HCT116 (cell line): ENCODE results near the gene TVP23A. TPM values are rescaled to one million over a fixed set of nuclear protein-coding genes. Genes with fewer than 3 reads are reported as not detected.
"Not testable (repeated sequence)": the region's sequence is repeated elsewhere in the genome, so short reads cannot be mapped to it uniquely, and the experiment has no call there.

ENCODE experiments used
- ATAC-seq: fragments of 200-7000 bp; cut with Tn5 transposase; 2 replicates; pipeline ENCODE4 v1.9.1; 2020; ENCODE audit warnings: mild to moderate bottlenecking, moderate library complexity
- BruUV-seq: library from RNA; stranded (reverse); fragments of 400-500 nt; replicated peaks from 2 replicates; lab custom pipeline; 2021; lab: Mats Ljungman, UMichigan
- CTCF ChIA-PET: fragments of 300-600 bp; sonication (Branson Sonifier 250); formaldehyde crosslinking; loops from one replicate; lab custom pipeline; 2021; ENCODE audit warnings: antibody characterized with exemption; lab: Charles Lee
- POLR2A ChIA-PET: fragments of 300-600, 350-600 bp; sonication (Branson Sonifier 250); formaldehyde crosslinking; loops from one replicate; lab custom pipeline; 2021; ENCODE audit warnings: antibody characterized with exemption; lab: Charles Lee
- RAD21 ChIA-PET, 2 experiments: fragments of 300-600 bp; sonication (Branson Sonifier 250); formaldehyde crosslinking; loops; one replicate each; lab custom pipeline; 2023; ENCODE audit warnings: low total read pairs in 2 of 2; ENCODE audit not compliant: uncharacterized antibody in 2 of 2, unreplicated experiment in 2 of 2, low non-redundant PET in 1 of 2; lab: Charles Lee
- DNase-seq: peaks from one replicate; pipeline ENCODE4 v3.0.0-alpha.2; 2010; ENCODE audit warnings: low read depth, low spot score
- H2AFZ ChIP-seq: fragments of 200-600 bp; shearing (Covaris generic), sonication (generic); 2 replicates; pipeline ENCODE4 v1.6.1; 2017; ENCODE audit warnings: low read depth, mixed run types, mixed read lengths, antibody characterized with exemption, low read length; ENCODE audit not compliant: poor library complexity, severe bottlenecking
- H3K27ac ChIP-seq: 2 replicates; pipeline ENCODE4 v1.5.1; 2012; ENCODE audit warnings: low read depth, low read length
- H3K27me3 ChIP-seq: fragments of 200-600 bp; sonication (generic); 2 replicates; pipeline ENCODE4 v1.6.1; 2016; ENCODE audit warnings: mixed run types, low read length, mixed read lengths; ENCODE audit not compliant: insufficient read depth
- H3K36me3 ChIP-seq, 2 experiments: fragments of 200-500 bp in 1 of 2; fragments of 200-600 bp in 1 of 2; sonication (Bioruptor generic) in 1 of 2; sonication (generic) in 1 of 2; 2 replicates each; pipeline versions ENCODE4 v1.5.1 to v1.6.1; 2014 to 2016; ENCODE audit warnings: low read length in 2 of 2, inconsistent platforms in 1 of 2, mixed read lengths in 1 of 2, mixed run types in 1 of 2; ENCODE audit not compliant: insufficient read depth in 2 of 2, control insufficient read depth in 1 of 2
- H3K4me1 ChIP-seq, 2 experiments: fragments of 200-600 bp in 1 of 2; sonication (generic) in 1 of 2; 2 replicates each; pipeline versions ENCODE4 v1.5.1 to v1.6.1; 2012 to 2017; ENCODE audit warnings: low read length in 2 of 2, inconsistent platforms in 1 of 2, mild to moderate bottlenecking in 1 of 2, mixed read lengths in 1 of 2, mixed run types in 1 of 2, moderate library complexity in 1 of 2; ENCODE audit not compliant: insufficient read depth in 2 of 2, control insufficient read depth in 1 of 2
- H3K4me2 ChIP-seq: fragments of 200-600 bp; sonication (generic); 2 replicates; pipeline ENCODE4 v1.6.1; 2017; ENCODE audit warnings: mixed run types, low read length, mixed read lengths
- H3K4me3 ChIP-seq, 2 experiments: fragments of 200-600 bp in 1 of 2; sonication (generic) in 1 of 2; replicated peaks in 1 of 2; 2 replicates each; pipeline ENCODE4 v1.5.1; 2011 to 2016; ENCODE audit warnings: low read length in 2 of 2, control low read depth in 1 of 2, low read depth in 1 of 2, mild to moderate bottlenecking in 1 of 2, mixed read lengths in 1 of 2, mixed run types in 1 of 2
- H3K79me2 ChIP-seq: fragments of 200-600 bp; sonication (generic); 2 replicates; pipeline ENCODE4 v1.6.1; 2017; ENCODE audit warnings: mild to moderate bottlenecking, mixed run types, low read length, moderate library complexity, mixed read lengths; ENCODE audit not compliant: insufficient read depth
- H3K9ac ChIP-seq: fragments of 200-600 bp; sonication (generic); 2 replicates; pipeline ENCODE4 v1.6.1; 2016; ENCODE audit warnings: low read length, mixed read lengths
- H3K9me2 ChIP-seq: fragments of 200-600 bp; sonication (generic), shearing (Covaris generic); 2 replicates; pipeline ENCODE4 v1.6.1; 2017; ENCODE audit warnings: mixed run types, mild to moderate bottlenecking, moderate library complexity; ENCODE audit not compliant: insufficient read depth
- H3K9me3 ChIP-seq, 2 experiments: fragments of 200-500 bp in 1 of 2; fragments of 200-600 bp in 1 of 2; sonication (Bioruptor generic) in 1 of 2; sonication (generic) in 1 of 2; 2 replicates each; pipeline ENCODE4 v1.6.1; 2014 to 2017; ENCODE audit warnings: low read length in 2 of 2, mixed read lengths in 2 of 2, inconsistent platforms in 1 of 2, low read depth in 1 of 2, mild to moderate bottlenecking in 1 of 2, mixed run types in 1 of 2, moderate library complexity in 1 of 2; ENCODE audit not compliant: control insufficient read depth in 1 of 2, insufficient read depth in 1 of 2
- H4K20me1 ChIP-seq: fragments of 200-600 bp; sonication (generic), shearing (Covaris generic); 2 replicates; pipeline ENCODE4 v1.6.1; 2017; ENCODE audit warnings: mixed run types, mild to moderate bottlenecking, moderate library complexity; ENCODE audit not compliant: insufficient read depth
- CEBPB ChIP-seq: IDR thresholded peaks from 2 replicates; pipeline ENCODE4 v1.6.1; 2012; ENCODE audit warnings: low read depth
- EGR1 ChIP-seq: IDR thresholded peaks from 2 replicates; pipeline ENCODE4 v1.6.1; 2012; ENCODE audit warnings: low read depth
- EZH2 ChIP-seq: fragments of 200-600 bp; sonication (generic); IDR thresholded peaks from 2 replicates; pipeline ENCODE4 v1.6.1; 2017; ENCODE audit warnings: antibody characterized with exemption, mixed run types
- EZH2phosphoT487 ChIP-seq: fragments of 200-600 bp; IDR thresholded peaks from 2 replicates; pipeline ENCODE4 v1.6.1; 2018; ENCODE audit warnings: antibody characterized with exemption, borderline replicate concordance
- JUND ChIP-seq: IDR thresholded peaks from 2 replicates; pipeline ENCODE4 v1.6.1; 2012
- SIN3A ChIP-seq: IDR thresholded peaks from 2 replicates; pipeline ENCODE4 v1.6.1; 2012; ENCODE audit warnings: low read depth
- ZNF274 ChIP-seq: fragments of 200-500 bp; sonication (Bioruptor generic); IDR thresholded peaks from 2 replicates; pipeline ENCODE4 v1.6.1; 2014; ENCODE audit warnings: mild to moderate bottlenecking, low read depth, low read length, inconsistent platforms
- intact Hi-C: fragments of 100-400 bp; cut with micrococcal nuclease; formaldehyde crosslinking; loops from 2 replicates; pipeline ENCODE4 v1.10.0; 2022
- total RNA-seq: library from RNA; stranded (reverse); gene quantifications from one replicate; pipeline ENCODE4 v1.2.1, GENCODE V29; 2021; ENCODE audit not compliant: unreplicated experiment
- TF ChIP-seq, protein P1 (sequence below): IDR thresholded peaks from 2 replicates; pipeline ENCODE4 v1.6.1; 2012
- TF ChIP-seq, protein P2 (sequence below): IDR thresholded peaks from 2 replicates; pipeline ENCODE4 v1.6.1; 2011; ENCODE audit warnings: mild to moderate bottlenecking, low read length, moderate library complexity; ENCODE audit not compliant: insufficient replicate concordance; ENCODE audit errors: extremely low read depth
- TF ChIP-seq, protein P3 (sequence below), 3 experiments: fragments of 200-600 bp in 1 of 3; sonication (generic) in 1 of 3; IDR thresholded peaks in 2 of 3; conservative IDR thresholded peaks in 1 of 3; 2 replicates each; pipeline ENCODE4 v1.5.1; 2012 to 2017; ENCODE audit warnings: low read depth in 2 of 3, low read length in 2 of 3, antibody characterized with exemption in 1 of 3, borderline replicate concordance in 1 of 3, control low read depth in 1 of 3, mild to moderate bottlenecking in 1 of 3, mixed read lengths in 1 of 3, mixed run types in 1 of 3, moderate library complexity in 1 of 3; ENCODE audit not compliant: insufficient read depth in 1 of 3

TVP23A gene
- total RNA-seq, 1 experiment from 2014 or later, result not detected

DNA sequence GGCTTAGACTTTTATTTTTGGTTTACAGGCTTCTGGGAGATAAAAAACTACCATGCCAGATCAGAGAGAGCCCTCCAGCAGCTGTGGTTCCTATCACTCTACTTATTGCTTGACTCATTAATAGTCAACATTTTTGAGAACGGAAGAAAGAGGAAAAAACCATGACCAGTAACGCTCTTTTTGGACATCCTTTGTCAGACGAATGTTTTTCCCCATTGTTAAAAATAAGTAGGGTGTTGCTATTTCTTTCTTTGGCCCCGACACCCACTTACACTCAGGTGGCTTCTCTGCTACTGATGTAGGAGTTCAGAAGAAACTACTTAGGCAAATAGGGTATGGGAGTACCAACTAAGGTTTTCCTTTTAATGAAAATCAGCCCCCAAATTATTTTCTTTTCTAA is 27.5 kb downstream of the TVP23A start:
- Histone ChIP-seq H4K20me1 (no peaks in the 10 kb centered on the region), H3K36me3 (no peaks in the 10 kb centered on the region), H3K27ac (no peak overlapping the region), H3K27me3 (no peaks in the 10 kb centered on the region), H3K4me3 (no peak overlapping the region), H3K9ac (no peak overlapping the region), H2AFZ (no peak overlapping the region), H3K9me3 (no peaks in the 10 kb centered on the region), H3K9me2 (no peaks in the 10 kb centered on the region), H3K79me2 (no peaks in the 10 kb centered on the region), H3K4me2 (no peak overlapping the region), H3K4me1 (no peaks in the 10 kb centered on the region)
- POLR2A ChIA-PET, result no interaction called here
- RAD21 ChIA-PET, result no interaction called here
- no TSS peak for BruUV-seq
- DNase-seq (no peak), ATAC-seq (no peak)
- intact Hi-C loops, result no loop called here
- CTCF ChIA-PET, result no interaction called here
- TF ChIP-seq ZNF274, result no peak
- no peak for TF ChIP-seq CEBPB
- TF ChIP-seq SIN3A, result no peak
- TF ChIP-seq EZH2, result no peak
- TF ChIP-seq EGR1, result no peak
- TF ChIP-seq, protein P1, sequence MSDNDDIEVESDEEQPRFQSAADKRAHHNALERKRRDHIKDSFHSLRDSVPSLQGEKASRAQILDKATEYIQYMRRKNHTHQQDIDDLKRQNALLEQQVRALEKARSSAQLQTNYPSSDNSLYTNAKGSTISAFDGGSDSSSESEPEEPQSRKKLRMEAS, result no peak
- TF ChIP-seq EZH2phosphoT487, result no peak
- TF ChIP-seq, protein P2, sequence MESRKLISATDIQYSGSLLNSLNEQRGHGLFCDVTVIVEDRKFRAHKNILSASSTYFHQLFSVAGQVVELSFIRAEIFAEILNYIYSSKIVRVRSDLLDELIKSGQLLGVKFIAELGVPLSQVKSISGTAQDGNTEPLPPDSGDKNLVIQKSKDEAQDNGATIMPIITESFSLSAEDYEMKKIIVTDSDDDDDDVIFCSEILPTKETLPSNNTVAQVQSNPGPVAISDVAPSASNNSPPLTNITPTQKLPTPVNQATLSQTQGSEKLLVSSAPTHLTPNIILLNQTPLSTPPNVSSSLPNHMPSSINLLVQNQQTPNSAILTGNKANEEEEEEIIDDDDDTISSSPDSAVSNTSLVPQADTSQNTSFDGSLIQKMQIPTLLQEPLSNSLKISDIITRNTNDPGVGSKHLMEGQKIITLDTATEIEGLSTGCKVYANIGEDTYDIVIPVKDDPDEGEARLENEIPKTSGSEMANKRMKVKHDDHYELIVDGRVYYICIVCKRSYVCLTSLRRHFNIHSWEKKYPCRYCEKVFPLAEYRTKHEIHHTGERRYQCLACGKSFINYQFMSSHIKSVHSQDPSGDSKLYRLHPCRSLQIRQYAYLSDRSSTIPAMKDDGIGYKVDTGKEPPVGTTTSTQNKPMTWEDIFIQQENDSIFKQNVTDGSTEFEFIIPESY, result no peak
- TF ChIP-seq, protein P3, sequence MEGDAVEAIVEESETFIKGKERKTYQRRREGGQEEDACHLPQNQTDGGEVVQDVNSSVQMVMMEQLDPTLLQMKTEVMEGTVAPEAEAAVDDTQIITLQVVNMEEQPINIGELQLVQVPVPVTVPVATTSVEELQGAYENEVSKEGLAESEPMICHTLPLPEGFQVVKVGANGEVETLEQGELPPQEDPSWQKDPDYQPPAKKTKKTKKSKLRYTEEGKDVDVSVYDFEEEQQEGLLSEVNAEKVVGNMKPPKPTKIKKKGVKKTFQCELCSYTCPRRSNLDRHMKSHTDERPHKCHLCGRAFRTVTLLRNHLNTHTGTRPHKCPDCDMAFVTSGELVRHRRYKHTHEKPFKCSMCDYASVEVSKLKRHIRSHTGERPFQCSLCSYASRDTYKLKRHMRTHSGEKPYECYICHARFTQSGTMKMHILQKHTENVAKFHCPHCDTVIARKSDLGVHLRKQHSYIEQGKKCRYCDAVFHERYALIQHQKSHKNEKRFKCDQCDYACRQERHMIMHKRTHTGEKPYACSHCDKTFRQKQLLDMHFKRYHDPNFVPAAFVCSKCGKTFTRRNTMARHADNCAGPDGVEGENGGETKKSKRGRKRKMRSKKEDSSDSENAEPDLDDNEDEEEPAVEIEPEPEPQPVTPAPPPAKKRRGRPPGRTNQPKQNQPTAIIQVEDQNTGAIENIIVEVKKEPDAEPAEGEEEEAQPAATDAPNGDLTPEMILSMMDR (IDR thresholded peaks at IDR 0.05 in 2 of 3, conservative IDR thresholded peaks at IDR 0.05 in 1 of 3; ENCODE audit: borderline replicate concordance in 1 of 3, insufficient read depth in 1 of 3, low read depth in 2 of 3, low read length in 2 of 3), result no peak
- TF ChIP-seq JUND, result no peak

DNA sequence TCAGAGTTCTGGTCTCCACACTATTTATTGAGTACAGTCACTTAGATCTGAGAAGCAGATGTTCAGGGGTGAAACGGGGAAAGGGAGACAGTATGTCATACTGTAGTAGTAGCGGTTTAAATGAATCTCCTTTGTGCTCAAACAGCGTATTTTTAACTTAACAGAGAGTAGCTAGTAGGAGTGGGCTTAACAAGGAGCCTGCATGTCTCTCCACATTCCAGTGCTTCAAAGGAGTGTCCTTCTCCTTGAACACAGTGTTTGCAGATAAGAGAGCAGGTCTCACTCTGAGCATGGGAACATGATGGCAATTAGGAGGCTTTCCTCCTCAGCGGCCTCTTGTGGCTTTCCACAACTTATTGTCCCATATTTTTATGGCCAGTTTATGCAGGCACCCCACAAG is 30.0 kb downstream of the TVP23A start:
- DNase-seq, H3K9me3 ChIP-seq, H3K9ac ChIP-seq, H3K27me3 ChIP-seq, BruUV-seq, H4K20me1 ChIP-seq, H3K9me2 ChIP-seq, H3K27ac ChIP-seq, H3K4me3 ChIP-seq, H3K79me2 ChIP-seq, RAD21 ChIA-PET, POLR2A ChIA-PET, H3K36me3 ChIP-seq, intact Hi-C loops, H3K4me1 ChIP-seq, H2AFZ ChIP-seq, CTCF ChIA-PET, H3K4me2 ChIP-seq, ATAC-seq: not testable (repeated sequence)
